Measurements from ENCODE around the gene CMTM4. TPM values are rescaled to one million over a fixed set of nuclear protein-coding genes. Genes with fewer than 3 reads are reported as not detected.

The CMTM4 gene
- polyA plus RNA-seq, 1 donor from 2014 or later: 27.2 TPM

DNA sequence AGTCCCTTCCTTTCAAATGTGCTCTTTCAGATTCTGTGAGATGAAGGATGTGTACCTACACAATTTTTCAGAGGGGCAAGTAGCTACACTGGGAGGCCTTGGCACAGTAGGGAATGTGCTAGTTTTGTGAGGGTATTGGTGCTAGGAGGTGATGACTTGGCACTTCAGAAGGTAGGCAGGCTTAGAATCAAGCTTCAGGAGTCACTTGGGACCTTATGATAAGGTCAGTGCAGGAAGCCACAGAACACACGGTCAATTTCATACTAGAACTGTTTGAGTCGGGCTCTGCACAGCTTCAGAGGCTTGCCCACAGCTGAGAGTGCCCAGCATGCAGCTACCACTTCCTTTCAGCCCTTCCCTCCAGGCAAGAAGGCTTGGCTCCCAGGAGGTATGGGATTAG, 124.2 kb downstream of the CMTM4 start (continued):
- TF ChIP-seq SMC3 (conservative IDR thresholded peaks at IDR 0.05; ENCODE audit: poor library complexity) (no peak), MXI1 (conservative IDR thresholded peaks at IDR 0.05; ENCODE audit: poor library complexity, severe bottlenecking) (no peak)

DNA sequence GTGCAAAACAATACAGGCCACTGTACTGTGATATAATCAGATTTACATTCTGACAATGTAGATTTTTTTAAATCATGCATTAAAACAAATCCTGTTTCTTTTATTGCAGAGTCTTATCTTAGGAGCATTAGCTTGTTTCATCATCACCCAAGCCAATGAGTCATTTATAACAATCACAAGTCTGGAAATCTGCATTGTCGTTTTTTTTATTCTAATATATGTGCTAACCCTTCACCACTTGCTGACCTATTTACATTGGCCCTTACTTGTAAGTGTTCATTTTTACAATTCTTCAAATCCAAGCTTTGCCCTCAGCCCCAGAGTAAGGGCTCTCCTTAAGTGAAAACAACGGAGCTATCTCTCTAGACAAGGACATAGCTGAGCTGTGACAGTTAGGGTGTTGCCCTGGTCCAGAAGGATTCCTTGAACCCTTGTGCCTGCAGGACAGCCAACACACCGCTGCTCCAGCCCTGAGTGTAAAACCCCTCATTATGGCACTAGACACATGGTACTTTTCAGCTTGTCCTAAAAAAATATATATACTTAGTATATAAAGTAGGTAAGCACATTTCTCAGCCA, 126.6 kb downstream of the CMTM4 start:
- H2AFZ ChIP-seq (ENCODE audit: low read depth, low read length): no peak overlapping the region
- H3K27me3 ChIP-seq (ENCODE audit: insufficient read depth, low read depth, low read length): no peaks in the 10 kb centered on the region
- H3K27ac ChIP-seq (ENCODE audit: low read length): no peak overlapping the region
- no peaks in the 10 kb centered on the region for H3K9me2 ChIP-seq (ENCODE audit: insufficient read depth, low read length)
- H3K4me3 ChIP-seq (ENCODE audit: low read length): no peak overlapping the region
- H3K36me3 ChIP-seq (ENCODE audit: insufficient read depth, low read length): no peaks in the 10 kb centered on the region
- TF ChIP-seq TAF1 (IDR thresholded peaks at IDR 0.05; ENCODE audit: low read depth): no peak
- TF ChIP-seq POLR2AphosphoS5 (IDR thresholded peaks at IDR 0.05): no peak
- TF ChIP-seq REST (IDR thresholded peaks at IDR 0.05; ENCODE audit: borderline replicate concordance): no peak
- TF ChIP-seq RAD21 (conservative IDR thresholded peaks at IDR 0.05): no peak
- TF ChIP-seq MXI1 (conservative IDR thresholded peaks at IDR 0.05; ENCODE audit: poor library complexity, severe bottlenecking): no peak
- TF ChIP-seq SMC3 (conservative IDR thresholded peaks at IDR 0.05; ENCODE audit: poor library complexity): no peak
- TF ChIP-seq CTCF (IDR thresholded peaks at IDR 0.05; ENCODE audit: poor library complexity, severe bottlenecking): no peak
- no peak for TF ChIP-seq EZH2 (IDR thresholded peaks at IDR 0.05; ENCODE audit: borderline replicate concordance, insufficient read depth, low read length, poor library complexity, severe bottlenecking)
- no peak for TF ChIP-seq EP300 (conservative IDR thresholded peaks at IDR 0.05; ENCODE audit: poor library complexity, severe bottlenecking)
- H3K4me2 ChIP-seq (ENCODE audit: low read length): no peak overlapping the region
- H3K9ac ChIP-seq (ENCODE audit: low read length): no peak overlapping the region
- H3K79me2 ChIP-seq (replicated peaks; ENCODE audit: insufficient read depth, low read length): no peaks in the 10 kb centered on the region
- H3K9me3 ChIP-seq (ENCODE audit: low read length): no peaks in the 10 kb centered on the region
- no peaks in the 10 kb centered on the region for H3F3A ChIP-seq (ENCODE audit: insufficient read depth, low read length, poor library complexity, severe bottlenecking)
- H4K20me1 ChIP-seq (ENCODE audit: insufficient read depth): no peaks in the 10 kb centered on the region

DNA sequence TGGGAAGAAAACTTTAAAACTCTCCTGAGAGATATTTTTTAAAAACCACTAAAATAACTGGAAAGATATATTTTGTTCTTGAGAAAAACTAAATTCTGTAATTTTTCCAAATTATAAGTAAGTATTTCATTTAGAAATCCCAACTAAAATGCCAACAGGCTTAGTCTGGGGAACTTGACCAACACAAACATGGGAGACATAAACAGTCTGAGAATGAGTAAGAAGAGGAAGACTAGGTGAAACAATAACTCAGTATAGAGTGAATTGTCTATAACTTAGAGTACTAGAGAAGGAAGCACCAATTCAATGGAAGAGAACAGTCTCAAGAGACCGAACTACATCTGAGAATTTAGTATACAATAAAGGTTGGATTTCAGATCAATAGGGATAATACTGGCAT, 127.4 kb downstream of the CMTM4 start:
- no peak overlapping the region for H2AFZ ChIP-seq (ENCODE audit: low read depth, low read length)
- no peaks in the 10 kb centered on the region for H3K9me2 ChIP-seq (ENCODE audit: insufficient read depth, low read length)
- no peaks in the 10 kb centered on the region for H3K36me3 ChIP-seq (ENCODE audit: insufficient read depth, low read length)
- H3K4me2 ChIP-seq (ENCODE audit: low read length): no peak overlapping the region
- no peaks in the 10 kb centered on the region for H3F3A ChIP-seq (ENCODE audit: insufficient read depth, low read length, poor library complexity, severe bottlenecking)
- no peaks in the 10 kb centered on the region for H4K20me1 ChIP-seq (ENCODE audit: insufficient read depth)
- H3K27me3 ChIP-seq (ENCODE audit: insufficient read depth, low read depth, low read length): no peaks in the 10 kb centered on the region
- H3K9ac ChIP-seq (ENCODE audit: low read length): no peak overlapping the region
- no peak overlapping the region for H3K27ac ChIP-seq (ENCODE audit: low read length)
- no peak overlapping the region for H3K4me3 ChIP-seq (ENCODE audit: low read length)
- no peak for TF ChIP-seq RAD21 (conservative IDR thresholded peaks at IDR 0.05)
- TF ChIP-seq TAF1 (IDR thresholded peaks at IDR 0.05; ENCODE audit: low read depth): no peak
- TF ChIP-seq EP300 (conservative IDR thresholded peaks at IDR 0.05; ENCODE audit: poor library complexity, severe bottlenecking): no peak
- no peaks in the 10 kb centered on the region for H3K79me2 ChIP-seq (replicated peaks; ENCODE audit: insufficient read depth, low read length)
- H3K9me3 ChIP-seq (ENCODE audit: low read length): no peaks in the 10 kb centered on the region
